Suprapubic skin (tissue), 4 donors: ENCODE measurements around the gene MORN5. TPM values are rescaled to one million over a fixed set of nuclear protein-coding genes. Genes with fewer than 3 reads are reported as not detected.

ENCODE experiments used
- DNase-seq, 2 donors: peaks; one replicate each; pipeline ENCODE4 v3.0.0-alpha.2; 2019; ENCODE audit warnings: low spot score in 2 of 2
- H3K27ac ChIP-seq: fragments of 200-600 bp; sonication (generic); one replicate; pipeline ENCODE4 v1.5.1; 2019
- H3K27me3 ChIP-seq: fragments of 200-600 bp; sonication (generic); one replicate; pipeline ENCODE4 v1.5.1; 2019
- H3K36me3 ChIP-seq: fragments of 200-600 bp; sonication (generic); one replicate; pipeline ENCODE4 v1.5.1; 2019
- H3K4me1 ChIP-seq: fragments of 200-600 bp; sonication (generic); one replicate; pipeline ENCODE4 v1.5.1; 2019
- H3K4me3 ChIP-seq: fragments of 200-600 bp; sonication (generic); one replicate; pipeline ENCODE4 v1.5.1; 2019; ENCODE audit warnings: mild to moderate bottlenecking
- H3K9me3 ChIP-seq: fragments of 200-600 bp; sonication (generic); one replicate; pipeline ENCODE4 v1.5.1; 2019
- EP300 ChIP-seq: sonication (generic); formaldehyde crosslinking; IDR thresholded peaks from one replicate; pipeline ENCODE4 v1.6.1; 2017; ENCODE audit warnings: antibody characterized with exemption
- POLR2A ChIP-seq, 2 donors: fragments of 450-650 bp; IDR thresholded peaks; one replicate each; pipeline ENCODE4 v1.6.1; 2017; ENCODE audit warnings: antibody characterized with exemption in 2 of 2, mild to moderate bottlenecking in 2 of 2, moderate library complexity in 2 of 2
- POLR2AphosphoS5 ChIP-seq, 3 donors: sonication (generic); formaldehyde crosslinking; IDR thresholded peaks; one replicate each; pipeline ENCODE4 v1.6.1; 2017; ENCODE audit warnings: antibody characterized with exemption in 3 of 3
- WGBS: methylation state at CpG from one replicate; pipeline ENCODE4 v1.1.5; 2018; 5-methylcytosine and 5-hydroxymethylcytosine counted together
- total RNA-seq, 4 donors: library from RNA; depleted of rRNA; stranded (reverse); fragments of >200 nt; gene quantifications; one replicate each; pipeline ENCODE4 v1.1.0, GENCODE V29; 2016
- TF ChIP-seq, protein P1 (sequence below), 2 donors: fragments of 200-600 bp in 1 of 2; fragments of 450-650 bp in 1 of 2; sonication (generic) in 1 of 2; IDR thresholded peaks; one replicate each; pipeline ENCODE4 v1.5.1; 2016 to 2019; ENCODE audit warnings: antibody characterized with exemption in 2 of 2, mild to moderate bottlenecking in 1 of 2, moderate library complexity in 1 of 2

MORN5 gene
- total RNA-seq, 4 donors from 2014 or later = not detected

- Histone ChIP-seq H3K4me1 (peaks cover 8% of the 10 kb centered on the region), H3K36me3 (peaks cover 22% of the 10 kb centered on the region), H3K9me3 (no peaks in the 10 kb centered on the region), H3K27me3 (no peaks in the 10 kb centered on the region), H3K27ac (no peak overlapping the region), H3K4me3 (no peak overlapping the region)
- WGBS = 81% methylated on average over 8 of the region's 8 CpGs
- TF ChIP-seq EP300 = no peak
- TF ChIP-seq, protein P1, sequence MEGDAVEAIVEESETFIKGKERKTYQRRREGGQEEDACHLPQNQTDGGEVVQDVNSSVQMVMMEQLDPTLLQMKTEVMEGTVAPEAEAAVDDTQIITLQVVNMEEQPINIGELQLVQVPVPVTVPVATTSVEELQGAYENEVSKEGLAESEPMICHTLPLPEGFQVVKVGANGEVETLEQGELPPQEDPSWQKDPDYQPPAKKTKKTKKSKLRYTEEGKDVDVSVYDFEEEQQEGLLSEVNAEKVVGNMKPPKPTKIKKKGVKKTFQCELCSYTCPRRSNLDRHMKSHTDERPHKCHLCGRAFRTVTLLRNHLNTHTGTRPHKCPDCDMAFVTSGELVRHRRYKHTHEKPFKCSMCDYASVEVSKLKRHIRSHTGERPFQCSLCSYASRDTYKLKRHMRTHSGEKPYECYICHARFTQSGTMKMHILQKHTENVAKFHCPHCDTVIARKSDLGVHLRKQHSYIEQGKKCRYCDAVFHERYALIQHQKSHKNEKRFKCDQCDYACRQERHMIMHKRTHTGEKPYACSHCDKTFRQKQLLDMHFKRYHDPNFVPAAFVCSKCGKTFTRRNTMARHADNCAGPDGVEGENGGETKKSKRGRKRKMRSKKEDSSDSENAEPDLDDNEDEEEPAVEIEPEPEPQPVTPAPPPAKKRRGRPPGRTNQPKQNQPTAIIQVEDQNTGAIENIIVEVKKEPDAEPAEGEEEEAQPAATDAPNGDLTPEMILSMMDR (IDR thresholded peaks at IDR 0.05) = no peak
- no peak for TF ChIP-seq POLR2AphosphoS5 (IDR thresholded peaks at IDR 0.05)
- TF ChIP-seq POLR2A (IDR thresholded peaks at IDR 0.05) = no peak
- no peak for DNase-seq
Measured at GRCh38 chr9:122140368-122141193, 19.1 kb upstream of the MORN5 start.

GRCh38 chr9:122141671-122142070, 18.0 kb upstream of the MORN5 start:
- WGBS = 88% methylated on average over 5 of the region's 5 CpGs
- TF ChIP-seq POLR2AphosphoS5 (IDR thresholded peaks at IDR 0.05) (no peak), EP300 (no peak), POLR2A (IDR thresholded peaks at IDR 0.05) (no peak)
- TF ChIP-seq, protein P1 (IDR thresholded peaks at IDR 0.05) = no peak
- Histone ChIP-seq H3K36me3 (peaks cover 32% of the 10 kb centered on the region), H3K9me3 (no peaks in the 10 kb centered on the region), H3K4me1 (peaks cover 8% of the 10 kb centered on the region), H3K27me3 (no peaks in the 10 kb centered on the region), H3K4me3 (no peak overlapping the region), H3K27ac (no peak overlapping the region)
- DNase-seq = no peak

DNA sequence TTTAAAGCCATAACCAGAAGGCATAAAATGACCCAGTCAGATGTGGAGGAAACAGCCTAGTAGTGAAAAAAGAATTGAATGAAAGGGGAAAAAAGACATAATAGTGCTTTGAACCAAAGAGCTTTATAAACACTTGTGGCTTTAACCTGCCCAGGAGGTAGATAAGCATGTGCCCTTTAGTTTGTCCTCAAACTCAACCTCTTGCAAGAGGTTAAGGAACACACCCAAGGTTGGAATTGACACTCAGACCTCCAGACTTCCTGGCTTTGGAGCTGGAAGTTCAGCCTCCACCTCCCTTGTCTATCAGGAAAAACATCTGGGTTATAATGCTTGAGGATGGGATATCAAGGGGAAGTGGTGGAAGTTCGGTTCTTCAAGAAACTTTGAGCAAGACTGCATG, 16.4 kb upstream of the MORN5 start:
- no peaks in the 10 kb centered on the region for H3K27me3 ChIP-seq
- TF ChIP-seq POLR2AphosphoS5 (IDR thresholded peaks at IDR 0.05) = no peak
- no peak for TF ChIP-seq EP300
- TF ChIP-seq POLR2A (IDR thresholded peaks at IDR 0.05) = no peak
- TF ChIP-seq, protein P1 (IDR thresholded peaks at IDR 0.05) = no peak
- H3K9me3 ChIP-seq = no peaks in the 10 kb centered on the region
- H3K4me1 ChIP-seq = peaks cover 8% of the 10 kb centered on the region
- no peak overlapping the region for H3K4me3 ChIP-seq
- DNase-seq = no peak
- H3K27ac ChIP-seq = no peak overlapping the region
- H3K36me3 ChIP-seq = peaks cover 46% of the 10 kb centered on the region
- WGBS = 64% methylated on average over 1 of the region's 1 CpG

GRCh38 chr9:122143876-122144405, 15.8 kb upstream of the MORN5 start:
- Histone ChIP-seq H3K9me3 (no peaks in the 10 kb centered on the region), H3K36me3 (peaks cover 46% of the 10 kb centered on the region), H3K4me3 (no peak overlapping the region), H3K4me1 (peaks cover 4% of the 10 kb centered on the region), H3K27me3 (no peaks in the 10 kb centered on the region), H3K27ac (no peak overlapping the region)
- 76% methylated on average over 14 of the region's 14 CpGs for WGBS
- no peak for DNase-seq
- TF ChIP-seq POLR2AphosphoS5 (IDR thresholded peaks at IDR 0.05) (no peak), POLR2A (IDR thresholded peaks at IDR 0.05) (no peak), EP300 (no peak)
- TF ChIP-seq, protein P1 (IDR thresholded peaks at IDR 0.05) = no peak

DNA sequence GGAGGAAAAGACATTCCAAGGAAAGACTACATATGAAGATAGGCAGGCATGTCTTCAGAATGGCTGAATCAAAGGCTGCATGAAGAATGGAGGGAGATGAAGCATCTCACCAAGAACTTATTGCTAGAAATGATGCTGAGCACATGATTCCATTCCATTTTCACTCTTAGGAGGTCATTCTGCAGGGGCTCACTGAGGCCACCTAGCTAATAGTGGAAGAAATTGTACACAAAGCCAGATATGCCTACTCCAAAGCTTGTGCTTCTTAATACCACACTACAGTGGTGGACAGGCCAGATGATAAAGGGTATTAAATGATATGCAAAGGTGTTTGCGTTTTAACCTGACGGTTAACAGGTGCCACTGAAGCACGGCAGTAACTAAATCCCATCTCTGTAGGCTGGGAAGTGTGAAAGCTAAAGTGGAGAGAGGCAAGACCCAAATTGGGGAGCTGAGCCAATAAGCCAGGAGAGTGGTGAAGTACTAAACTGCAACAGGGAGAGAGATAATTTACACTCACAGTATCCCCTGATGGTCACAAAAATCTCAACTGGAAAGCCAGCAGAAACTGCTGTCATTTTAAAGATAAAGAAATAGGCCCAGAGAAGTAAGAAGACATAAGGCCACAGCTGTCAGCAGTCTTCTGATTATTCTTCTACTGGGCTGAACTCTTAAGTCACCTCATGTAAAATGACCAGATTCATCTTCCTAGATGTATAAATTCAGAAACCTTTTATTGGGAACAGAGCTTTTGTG, 14.7 kb upstream of the MORN5 start:
- no peak overlapping the region for H3K4me3 ChIP-seq
- no peak overlapping the region for H3K27ac ChIP-seq
- H3K9me3 ChIP-seq = no peaks in the 10 kb centered on the region
- H3K36me3 ChIP-seq = peaks cover 52% of the 10 kb centered on the region
- no peak for DNase-seq
- no peaks in the 10 kb centered on the region for H3K27me3 ChIP-seq
- WGBS = 85% methylated on average over 3 of the region's 3 CpGs
- TF ChIP-seq, protein P1 (IDR thresholded peaks at IDR 0.05) = no peak
- TF ChIP-seq EP300 (no peak), POLR2A (IDR thresholded peaks at IDR 0.05) (no peak), POLR2AphosphoS5 (IDR thresholded peaks at IDR 0.05) (no peak)
- no peaks in the 10 kb centered on the region for H3K4me1 ChIP-seq
